KMS-11 (cell line): Measurements from ENCODE around the gene PLXND1.

Experiments
- H2AFZ ChIP-seq: fragments of 200-600 bp; sonication (generic); 2 replicates; pipeline ENCODE4 v1.6.1; 2016; ENCODE audit warnings: antibody characterized with exemption, mixed run types, low read depth
- H3K27ac ChIP-seq: fragments of 200-600 bp; sonication (generic); 2 replicates; pipeline ENCODE4 v1.6.1; 2016; ENCODE audit warnings: mild to moderate bottlenecking, mixed run types
- H3K27me3 ChIP-seq: fragments of 200-600 bp; sonication (generic); 2 replicates; pipeline ENCODE4 v1.6.1; 2017; ENCODE audit warnings: mild to moderate bottlenecking, low read depth, mixed run types, moderate library complexity; ENCODE audit not compliant: insufficient read depth
- H3K36me3 ChIP-seq: fragments of 200-600 bp; sonication (generic); 2 replicates; pipeline ENCODE4 v1.6.1; 2017; ENCODE audit warnings: mild to moderate bottlenecking, mixed run types; ENCODE audit not compliant: insufficient read depth
- H3K4me1 ChIP-seq: fragments of 200-600 bp; sonication (generic); 2 replicates; pipeline ENCODE4 v1.6.1; 2016; ENCODE audit warnings: mild to moderate bottlenecking, low read depth, mixed run types; ENCODE audit not compliant: poor library complexity, severe bottlenecking
- H3K4me2 ChIP-seq: fragments of 200-600 bp; sonication (generic); 2 replicates; pipeline ENCODE4 v1.7.0; 2016; ENCODE audit warnings: mild to moderate bottlenecking, mixed run types
- H3K4me3 ChIP-seq: fragments of 200-600 bp; sonication (generic); IDR thresholded peaks from 2 replicates; pipeline ENCODE4 v1.6.1; 2017; ENCODE audit warnings: low read depth, low read length, mixed read lengths; ENCODE audit not compliant: insufficient read depth
- H3K79me2 ChIP-seq: fragments of 200-600 bp; sonication (generic); 2 replicates; pipeline ENCODE4 v1.6.1; 2016; ENCODE audit warnings: low read depth, mixed run types; ENCODE audit not compliant: insufficient read depth
- H3K9ac ChIP-seq: fragments of 200-600 bp; sonication (generic); 2 replicates; pipeline ENCODE4 v1.6.1; 2016; ENCODE audit warnings: mild to moderate bottlenecking, mixed run types
- H4K20me1 ChIP-seq: fragments of 200-600 bp; sonication (generic); 2 replicates; pipeline ENCODE4 v1.6.1; 2016; ENCODE audit warnings: mild to moderate bottlenecking, mixed run types; ENCODE audit not compliant: insufficient read depth
- TF ChIP-seq, protein P1 (sequence below): fragments of 200-600 bp; sonication (generic); conservative IDR thresholded peaks from 2 replicates; pipeline ENCODE4 v1.6.1; 2017; ENCODE audit warnings: low read depth, mild to moderate bottlenecking, antibody characterized with exemption, low read length, moderate library complexity, mixed read lengths

Gene PLXND1

DNA sequence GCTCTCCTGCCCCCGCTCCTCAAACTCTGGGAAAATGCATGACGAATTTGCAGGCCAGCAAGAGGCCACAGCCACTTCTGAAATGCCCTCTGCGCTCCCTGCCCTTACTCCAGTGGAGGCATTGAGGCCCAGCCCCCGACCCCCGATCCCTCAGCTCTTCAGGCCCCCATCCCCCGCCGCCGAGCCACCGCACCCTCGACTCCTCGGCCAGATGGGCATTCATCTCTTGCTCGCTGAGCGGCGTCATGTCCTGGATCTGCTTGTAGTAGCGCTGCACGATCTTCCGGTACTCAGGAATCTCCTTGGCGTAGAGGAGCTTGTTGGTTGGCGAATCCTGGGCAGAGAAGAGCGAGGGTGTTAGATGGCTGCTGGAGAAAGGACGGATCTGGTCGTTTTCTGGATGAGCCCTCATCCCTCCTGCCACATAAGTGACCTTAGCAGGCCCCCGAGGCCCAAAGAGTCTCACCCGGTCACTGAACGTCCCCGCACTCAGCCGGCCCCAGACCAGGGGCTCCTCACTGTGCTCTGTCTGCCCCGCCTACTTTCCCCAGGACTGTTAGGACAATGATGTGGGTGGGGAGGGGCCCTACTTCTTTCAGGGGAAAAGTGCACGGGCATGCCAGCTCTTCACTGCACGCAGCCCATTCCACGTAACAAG is 49.5 kb downstream of the PLXND1 start:
- Histone ChIP-seq H3K4me3 (no peak overlapping the region), H4K20me1 (no peaks in the 10 kb centered on the region), H3K36me3 (no peaks in the 10 kb centered on the region), H3K4me1 (peaks cover 6% of the 10 kb centered on the region), H2AFZ (no peak overlapping the region), H3K79me2 (no peaks in the 10 kb centered on the region), H3K27me3 (no peaks in the 10 kb centered on the region), H3K9ac (no peak overlapping the region), H3K27ac (no peak overlapping the region), H3K4me2 (no peak overlapping the region)
- TF ChIP-seq, protein P1, sequence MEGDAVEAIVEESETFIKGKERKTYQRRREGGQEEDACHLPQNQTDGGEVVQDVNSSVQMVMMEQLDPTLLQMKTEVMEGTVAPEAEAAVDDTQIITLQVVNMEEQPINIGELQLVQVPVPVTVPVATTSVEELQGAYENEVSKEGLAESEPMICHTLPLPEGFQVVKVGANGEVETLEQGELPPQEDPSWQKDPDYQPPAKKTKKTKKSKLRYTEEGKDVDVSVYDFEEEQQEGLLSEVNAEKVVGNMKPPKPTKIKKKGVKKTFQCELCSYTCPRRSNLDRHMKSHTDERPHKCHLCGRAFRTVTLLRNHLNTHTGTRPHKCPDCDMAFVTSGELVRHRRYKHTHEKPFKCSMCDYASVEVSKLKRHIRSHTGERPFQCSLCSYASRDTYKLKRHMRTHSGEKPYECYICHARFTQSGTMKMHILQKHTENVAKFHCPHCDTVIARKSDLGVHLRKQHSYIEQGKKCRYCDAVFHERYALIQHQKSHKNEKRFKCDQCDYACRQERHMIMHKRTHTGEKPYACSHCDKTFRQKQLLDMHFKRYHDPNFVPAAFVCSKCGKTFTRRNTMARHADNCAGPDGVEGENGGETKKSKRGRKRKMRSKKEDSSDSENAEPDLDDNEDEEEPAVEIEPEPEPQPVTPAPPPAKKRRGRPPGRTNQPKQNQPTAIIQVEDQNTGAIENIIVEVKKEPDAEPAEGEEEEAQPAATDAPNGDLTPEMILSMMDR = no peak

DNA sequence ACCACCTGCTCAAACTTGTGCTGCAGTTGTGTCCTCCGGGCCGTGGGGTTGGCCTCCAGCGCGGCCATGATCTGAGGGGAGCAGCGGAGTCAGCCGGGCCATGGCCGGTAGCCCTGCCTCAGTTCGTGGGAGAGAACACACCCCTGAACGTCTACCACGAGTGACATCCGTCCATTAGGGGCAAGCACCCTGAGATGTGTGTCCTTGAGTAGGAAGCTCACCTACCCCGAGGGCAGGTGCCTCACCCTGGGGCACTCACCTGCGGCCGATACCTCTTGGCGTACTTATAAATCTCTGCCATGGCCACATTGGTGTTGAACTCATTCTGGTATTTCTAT is 50.1 kb downstream of the PLXND1 start:
- Histone ChIP-seq H3K27me3 (no peaks in the 10 kb centered on the region), H3K4me3 (no peak overlapping the region), H3K27ac (no peak overlapping the region), H3K4me2 (no peak overlapping the region), H3K4me1 (peaks cover 6% of the 10 kb centered on the region), H3K79me2 (no peaks in the 10 kb centered on the region), H2AFZ (no peak overlapping the region), H3K9ac (no peak overlapping the region), H4K20me1 (no peaks in the 10 kb centered on the region), H3K36me3 (no peaks in the 10 kb centered on the region)
- TF ChIP-seq, protein P1 = no peak

DNA sequence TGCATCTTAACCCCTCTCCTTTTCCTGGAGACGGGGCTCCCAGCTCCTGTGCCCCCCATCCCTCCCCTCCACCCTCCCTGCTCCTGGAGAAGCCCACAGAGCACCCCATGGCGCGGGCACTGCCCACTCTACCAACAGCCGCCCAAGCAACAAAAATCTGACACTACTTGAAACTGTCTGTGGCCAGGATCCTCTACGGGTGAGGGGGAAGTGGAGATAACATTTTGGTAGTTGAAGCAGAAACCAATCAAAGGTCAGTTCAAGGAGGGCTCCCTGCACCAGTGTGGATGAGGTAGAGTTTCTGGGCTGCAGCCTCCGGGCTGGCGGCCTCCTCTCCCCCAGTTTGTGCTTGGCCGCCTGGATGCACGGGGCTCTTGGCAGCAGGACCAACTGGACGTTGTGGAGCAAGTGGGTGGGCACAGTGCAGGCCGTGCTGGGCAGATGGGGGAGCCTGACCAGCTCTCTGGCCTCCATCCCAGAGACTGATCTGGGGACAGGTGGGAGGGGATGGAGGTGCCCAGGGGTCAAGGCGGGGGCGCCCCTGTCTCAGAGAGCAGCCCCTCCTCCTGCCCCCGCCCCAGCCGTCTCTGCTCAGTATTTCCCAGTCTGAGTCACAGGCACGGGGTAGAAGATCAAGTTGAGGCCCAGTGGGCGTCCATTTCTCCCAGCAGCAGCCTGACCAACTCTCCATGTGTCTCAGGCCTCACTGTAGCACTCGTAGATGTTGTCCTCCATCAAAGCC is 50.7 kb downstream of the PLXND1 start:
- Histone ChIP-seq H3K4me2 (no peak overlapping the region), H4K20me1 (no peaks in the 10 kb centered on the region), H3K9ac (no peak overlapping the region), H3K27me3 (no peaks in the 10 kb centered on the region), H3K4me1 (peaks cover 6% of the 10 kb centered on the region), H3K4me3 (no peak overlapping the region), H2AFZ (no peak overlapping the region), H3K36me3 (no peaks in the 10 kb centered on the region), H3K79me2 (no peaks in the 10 kb centered on the region), H3K27ac (no peak overlapping the region)
- TF ChIP-seq, protein P1 = no peak

DNA sequence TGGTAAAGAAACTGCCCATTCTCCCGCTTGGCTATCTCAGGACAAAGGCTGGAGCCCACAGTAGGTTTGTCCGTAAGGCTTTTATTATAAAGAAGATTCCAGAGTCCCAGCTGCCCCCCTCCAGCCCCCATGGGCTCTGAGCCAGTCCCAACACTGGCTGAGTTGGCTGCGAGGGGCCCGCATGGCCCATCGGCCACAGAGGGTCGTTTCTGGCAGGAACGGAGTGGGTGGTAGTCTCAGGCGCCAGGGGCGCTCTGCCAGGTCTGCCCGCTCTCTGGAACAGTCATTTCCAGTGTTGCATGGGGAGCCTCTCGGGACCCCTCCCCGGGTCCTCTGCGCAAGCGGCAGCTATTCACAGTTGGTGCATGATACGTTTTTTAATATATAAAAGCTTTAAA is 51.3 kb downstream of the PLXND1 start:
- H2AFZ ChIP-seq = no peak overlapping the region
- H3K4me2 ChIP-seq = no peak overlapping the region
- TF ChIP-seq, protein P1 = no peak
- H3K36me3 ChIP-seq = no peaks in the 10 kb centered on the region
- no peak overlapping the region for H3K27ac ChIP-seq
- peaks cover 6% of the 10 kb centered on the region for H3K4me1 ChIP-seq
- H3K4me3 ChIP-seq = no peak overlapping the region
- H3K79me2 ChIP-seq = no peaks in the 10 kb centered on the region
- no peaks in the 10 kb centered on the region for H3K27me3 ChIP-seq
- no peak overlapping the region for H3K9ac ChIP-seq
- H4K20me1 ChIP-seq = no peaks in the 10 kb centered on the region
